Brain pericyte (primary cell): ENCODE measurements around the gene SLTM.
"Not testable (repeated sequence)": the region's sequence is repeated elsewhere in the genome, so short reads cannot be mapped to it uniquely, and the experiment has no call there.

Source experiments
- DNase-seq: peaks from one replicate; pipeline ENCODE4 v3.0.0-alpha.2; 2012; ENCODE audit warnings: low read depth, low spot score

The SLTM gene

DNA sequence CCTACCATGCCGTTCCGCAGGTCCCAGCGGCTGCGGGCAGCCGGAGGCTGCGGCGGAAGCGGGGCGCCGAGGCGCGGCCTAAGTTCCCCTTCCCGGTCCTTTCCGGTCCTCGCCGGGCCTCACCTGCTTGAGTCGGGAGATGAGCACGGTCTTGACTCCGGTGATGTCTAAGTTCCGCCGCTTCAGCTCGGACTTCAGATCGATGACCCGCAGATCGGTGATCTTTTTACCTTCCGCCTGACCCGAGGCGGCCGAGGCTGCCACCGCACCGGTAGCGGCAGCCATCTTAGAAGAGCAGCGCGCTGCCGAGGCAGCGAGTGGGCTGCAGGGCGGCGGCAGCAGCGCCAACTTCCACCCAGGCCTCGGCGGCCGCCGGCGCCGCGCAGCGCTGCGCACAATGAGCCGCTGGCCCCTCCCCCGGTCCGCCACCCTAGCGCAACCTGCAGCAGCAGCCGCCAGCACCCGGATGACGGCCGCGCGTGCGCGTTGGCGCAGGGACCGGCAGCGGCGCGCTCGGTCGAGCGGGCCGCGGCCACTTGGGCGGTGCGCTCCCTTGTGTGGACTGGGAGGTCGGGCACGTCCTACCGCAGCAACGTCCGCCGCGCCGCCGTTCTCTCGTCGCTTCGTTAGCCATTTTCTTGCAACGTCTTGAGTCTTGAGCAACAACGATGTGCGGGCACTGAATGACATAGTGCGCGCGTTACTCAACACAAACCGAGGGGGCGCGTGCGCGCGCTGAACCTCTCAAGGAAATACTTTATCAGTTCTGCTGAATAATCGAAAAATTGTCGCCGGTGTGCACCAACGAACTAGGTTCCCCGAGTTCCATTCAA is at the start of gene SLTM:
Gene SLTM (minus strand): TSS at position 399 of the 833 bp plus-strand sequence. CDS start 114 bp downstream, at position 285.
- peak; percentile 72 for DNase-seq

DNA sequence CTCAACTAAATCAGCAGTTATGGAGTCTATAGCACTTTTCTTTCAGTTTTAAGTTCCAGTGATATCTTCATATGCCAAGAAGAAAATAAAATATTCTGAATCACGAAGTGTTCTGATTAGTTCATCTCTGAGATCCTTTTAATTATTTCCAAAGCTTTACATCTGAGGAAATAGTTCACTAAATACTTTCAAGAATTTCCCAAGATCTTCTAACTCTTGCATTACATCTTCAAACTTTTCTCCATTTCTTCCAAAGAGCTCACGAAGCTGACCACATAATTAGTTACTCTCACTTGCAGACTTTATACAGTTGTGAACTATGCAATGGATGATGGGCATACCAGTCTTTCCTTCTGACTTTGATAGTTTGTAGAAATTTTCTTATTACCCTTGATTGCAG is 49.8 kb upstream of the SLTM start:
- no peak for DNase-seq

DNA sequence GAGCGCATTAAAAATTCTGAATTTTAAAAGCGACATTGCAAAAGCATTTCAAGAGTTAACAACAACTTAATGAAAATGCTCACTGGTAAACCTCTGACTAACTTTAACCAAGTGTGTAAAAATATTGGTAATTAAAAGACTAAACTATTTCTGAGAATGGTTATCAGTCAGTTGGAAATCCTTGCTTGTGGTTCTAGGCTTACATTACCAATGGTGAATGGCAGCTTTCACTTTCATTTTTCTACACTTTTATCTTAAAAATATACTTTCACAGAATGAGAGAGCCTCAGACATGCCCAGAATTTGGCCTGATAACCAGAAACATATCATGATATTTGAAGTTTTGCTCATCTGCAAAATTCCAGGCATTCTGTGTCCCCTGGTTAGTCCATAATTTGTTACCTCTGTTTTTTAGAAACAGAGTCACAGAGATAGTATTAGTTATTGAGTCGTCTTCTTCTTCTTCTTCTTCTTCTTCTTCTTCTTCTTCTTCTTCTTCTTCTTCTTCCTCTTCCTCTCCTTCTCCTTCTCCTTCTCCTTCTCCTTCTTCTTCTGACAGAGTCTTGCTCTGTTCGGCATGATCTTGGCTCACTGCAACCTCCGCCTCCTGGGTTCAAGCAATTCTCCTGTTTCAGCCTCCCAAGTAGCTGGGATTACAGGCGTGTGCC is 48.5 kb upstream of the SLTM start:
- no peak for DNase-seq

DNA sequence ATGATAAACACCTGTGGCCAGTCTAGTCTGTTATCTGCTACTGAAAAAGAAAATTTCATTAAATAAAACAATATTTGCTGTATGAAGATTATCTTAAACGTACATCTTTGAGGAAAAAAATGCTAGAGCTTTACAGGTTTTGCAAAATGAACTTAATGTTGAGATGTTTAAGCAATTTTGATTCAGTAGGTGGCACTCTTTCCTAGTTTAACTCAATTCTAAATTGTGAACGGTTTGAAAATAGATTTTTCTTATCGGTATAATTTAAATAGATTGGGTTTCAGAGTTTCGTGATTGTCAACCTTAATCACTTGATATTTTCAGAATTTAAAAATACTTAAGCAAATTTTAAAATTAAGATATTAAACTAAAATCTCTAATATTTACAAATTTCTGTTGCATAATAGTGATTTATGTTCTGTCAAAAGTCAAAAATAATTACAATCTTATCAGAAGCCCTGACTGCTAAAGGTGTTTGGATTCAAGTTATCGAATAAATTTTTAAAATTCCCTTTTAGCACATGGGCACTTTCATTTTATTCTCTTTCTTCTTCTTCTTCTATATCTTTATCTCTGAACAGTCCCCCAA is 47.0 kb upstream of the SLTM start:
- peak; percentile 10 for DNase-seq

DNA sequence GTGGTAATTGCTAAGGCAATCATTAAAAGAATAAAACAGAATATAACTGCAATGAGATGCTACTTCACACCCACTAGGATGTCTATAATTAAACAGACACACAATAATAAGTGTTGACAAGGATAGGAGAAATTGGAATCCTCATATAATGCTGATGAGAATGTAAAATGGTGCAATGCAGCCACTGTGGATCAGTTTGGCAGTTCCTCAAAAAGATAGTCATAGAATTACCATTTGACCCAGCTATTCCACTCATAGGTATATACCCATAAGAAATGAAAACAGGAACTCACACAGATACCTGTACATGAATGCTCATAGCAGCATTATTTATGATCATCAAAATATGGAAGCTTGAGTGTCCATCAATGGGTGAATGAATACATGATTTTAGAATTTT is 44.4 kb upstream of the SLTM start:
- DNase-seq, result no peak

DNA sequence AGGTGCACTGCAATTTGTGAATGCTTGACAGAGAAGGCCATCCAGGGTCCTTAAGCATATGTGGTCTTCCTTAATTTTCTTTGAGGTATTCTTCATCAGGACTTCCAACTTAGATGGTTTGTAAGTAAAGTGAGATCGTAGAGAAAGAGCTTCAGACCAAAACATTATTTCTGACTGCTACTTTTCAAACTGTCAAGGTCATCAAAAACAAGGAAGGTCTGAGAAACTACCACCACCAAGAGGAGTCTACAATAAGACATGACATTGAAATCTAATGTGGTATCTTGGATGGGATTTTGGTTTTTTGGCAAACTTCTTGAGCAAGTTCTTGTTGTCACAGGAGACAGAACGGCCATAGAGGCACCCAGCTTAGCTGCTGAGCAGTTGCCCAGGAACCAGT is 34.0 kb upstream of the SLTM start:
- DNase-seq, result no peak

DNA sequence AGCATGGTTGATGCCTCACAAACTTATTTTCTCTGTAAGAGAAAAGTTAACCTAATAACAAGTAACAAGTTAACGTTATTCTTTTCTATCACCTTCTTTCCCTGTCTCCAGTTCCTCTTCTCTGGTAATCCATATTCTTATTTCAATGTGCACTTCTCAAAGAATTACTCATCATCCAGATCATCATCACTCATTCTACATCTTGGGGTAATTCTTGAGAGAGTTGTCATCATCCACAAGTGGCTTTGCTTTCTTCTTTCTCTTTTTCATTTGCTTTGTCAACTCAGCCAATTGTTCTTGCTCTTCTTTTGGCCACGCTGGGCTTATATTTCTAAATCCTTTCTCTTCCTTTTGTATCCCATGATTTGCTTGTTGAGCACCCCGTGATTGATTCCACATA is 33.2 kb upstream of the SLTM start:
- no peak for DNase-seq

DNA sequence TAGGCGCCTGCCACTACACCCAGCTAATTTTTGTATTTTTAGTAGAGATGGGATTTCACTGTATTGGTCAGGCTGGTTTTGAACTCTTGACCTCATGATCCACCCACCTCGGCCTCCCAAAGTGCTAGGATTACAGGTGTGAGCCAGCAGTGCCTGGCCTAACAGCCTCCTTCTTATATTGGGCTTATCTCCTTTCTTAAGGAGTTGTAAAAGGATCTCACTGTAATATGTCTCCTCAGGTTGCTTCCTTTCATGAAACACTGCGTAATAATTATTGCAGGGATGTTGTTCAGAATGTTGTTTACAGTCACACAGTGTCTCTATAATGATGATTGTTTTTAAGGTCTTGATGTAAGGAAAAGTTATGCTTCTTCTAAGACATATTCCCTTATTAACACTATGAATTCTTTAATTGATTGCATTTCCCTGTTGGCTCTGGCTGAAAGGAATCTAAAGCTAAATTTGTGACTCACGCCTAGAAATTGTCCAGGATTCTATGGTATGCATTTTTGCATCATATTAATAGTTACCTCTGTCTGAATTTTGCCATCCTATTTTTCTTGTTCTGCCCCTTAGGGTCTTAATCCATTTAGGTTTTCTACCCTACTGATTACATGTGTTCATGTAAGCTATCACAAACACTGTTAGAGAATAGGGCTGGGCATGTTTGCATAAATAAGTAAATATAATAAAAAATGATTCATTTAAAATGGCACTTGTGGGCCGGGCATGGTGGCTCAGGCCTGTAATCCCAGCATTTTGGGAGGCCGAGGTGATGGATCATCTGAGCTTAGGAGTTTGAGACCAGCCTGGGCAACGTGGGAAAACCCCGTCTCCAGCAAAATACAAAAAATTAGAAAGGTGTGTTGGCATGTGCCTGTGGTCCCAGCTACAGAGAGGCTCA is 29.4 kb upstream of the SLTM start:
- DNase-seq, result no peak

DNA sequence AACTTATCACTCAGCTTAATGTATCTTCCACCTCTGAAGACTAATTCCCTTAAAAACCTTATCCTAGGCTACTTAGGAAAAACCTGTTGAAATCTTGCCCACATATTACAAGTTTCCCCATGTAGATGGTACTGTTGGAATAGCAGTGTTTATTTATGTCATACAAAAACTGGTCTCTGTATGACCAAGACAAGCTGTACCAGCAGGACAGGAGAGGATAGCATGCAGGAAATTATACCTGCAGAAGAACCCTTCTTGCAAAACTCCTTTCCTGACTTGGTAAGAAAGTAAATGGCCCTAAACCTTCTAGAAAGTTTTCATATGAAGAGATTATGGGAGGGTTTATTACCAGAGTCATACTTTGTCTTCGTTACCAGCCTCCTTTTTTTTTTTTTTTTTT is 28.7 kb upstream of the SLTM start:
- DNase-seq, result no peak

DNA sequence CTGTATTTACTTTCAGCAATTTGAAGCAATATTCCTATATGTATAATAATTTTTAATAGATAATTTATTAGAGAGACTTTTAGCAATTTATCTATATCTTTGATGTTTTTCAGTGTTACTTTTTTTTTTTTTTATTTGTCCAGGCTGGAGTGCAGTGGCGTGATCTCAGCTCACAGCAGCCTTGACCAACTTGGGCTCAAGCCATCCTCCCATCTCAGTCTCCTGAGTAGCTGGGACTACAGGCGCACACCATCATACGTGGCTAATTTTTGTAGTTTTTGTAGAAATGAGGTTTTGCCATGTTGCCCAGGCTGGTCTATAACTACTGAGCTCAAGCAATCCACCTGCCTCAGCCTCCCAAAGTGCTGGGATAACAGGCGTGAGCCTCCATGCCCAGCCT is 25.3 kb upstream of the SLTM start:
- no peak for DNase-seq

DNA sequence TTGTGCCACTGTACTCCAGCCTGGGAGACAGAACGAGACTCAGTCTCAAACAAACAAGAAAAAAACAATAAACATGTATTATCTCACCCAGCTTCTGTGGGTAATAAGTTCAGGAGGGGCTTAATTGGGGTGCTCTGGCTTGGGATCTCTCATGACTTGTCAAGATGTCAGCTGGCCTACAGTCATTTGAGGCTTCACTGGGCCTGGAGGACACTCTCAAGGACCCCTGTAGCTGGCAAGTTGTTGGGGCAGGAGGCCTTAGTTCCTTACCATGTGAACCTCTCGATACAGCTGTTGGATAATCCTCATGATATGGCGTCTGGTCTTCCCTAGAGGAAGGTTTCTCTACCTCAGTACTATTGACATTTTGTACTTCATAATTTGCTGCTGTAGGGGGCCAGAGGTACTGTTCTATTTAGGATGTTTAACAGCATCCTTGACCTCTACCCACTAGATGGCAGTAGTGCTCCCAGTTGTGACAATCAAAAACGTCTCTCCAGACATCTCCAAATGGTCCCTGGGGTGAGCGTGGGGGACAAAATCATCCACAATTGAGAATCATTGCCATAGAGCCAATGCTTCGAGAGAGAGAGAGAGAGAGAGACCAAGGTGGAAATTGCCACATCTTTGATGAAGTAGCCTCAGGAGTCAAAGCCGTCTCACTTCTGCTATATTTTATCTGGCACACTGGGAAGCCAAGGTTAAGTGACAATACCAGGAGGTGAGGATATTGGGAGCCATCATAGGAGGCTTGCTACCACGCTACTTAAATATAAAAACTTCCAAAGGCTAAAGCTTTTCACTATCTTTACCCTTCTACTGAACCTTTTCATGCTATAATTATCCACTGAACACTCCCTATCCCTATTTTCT is 23.9 kb upstream of the SLTM start:
- DNase-seq, result no peak

DNA sequence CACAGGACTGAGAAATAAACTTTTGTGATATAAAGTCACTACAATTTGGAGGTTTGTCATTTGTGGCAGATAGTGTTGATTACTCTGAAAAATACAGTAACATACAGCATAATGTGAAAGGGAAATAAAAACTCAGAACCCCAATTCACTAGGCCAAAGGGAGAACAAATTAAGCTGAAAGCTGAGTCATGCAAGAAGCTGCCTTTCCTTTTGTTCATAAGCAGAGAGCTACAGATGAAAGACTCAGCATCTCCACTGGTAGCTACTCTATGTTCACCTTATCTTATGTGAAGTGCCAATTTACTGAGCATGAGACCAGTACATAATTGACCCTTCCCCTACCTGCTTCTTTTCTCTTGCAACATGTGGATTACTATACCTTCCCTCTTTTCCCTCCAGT is 19.3 kb upstream of the SLTM start:
- no peak for DNase-seq

DNA sequence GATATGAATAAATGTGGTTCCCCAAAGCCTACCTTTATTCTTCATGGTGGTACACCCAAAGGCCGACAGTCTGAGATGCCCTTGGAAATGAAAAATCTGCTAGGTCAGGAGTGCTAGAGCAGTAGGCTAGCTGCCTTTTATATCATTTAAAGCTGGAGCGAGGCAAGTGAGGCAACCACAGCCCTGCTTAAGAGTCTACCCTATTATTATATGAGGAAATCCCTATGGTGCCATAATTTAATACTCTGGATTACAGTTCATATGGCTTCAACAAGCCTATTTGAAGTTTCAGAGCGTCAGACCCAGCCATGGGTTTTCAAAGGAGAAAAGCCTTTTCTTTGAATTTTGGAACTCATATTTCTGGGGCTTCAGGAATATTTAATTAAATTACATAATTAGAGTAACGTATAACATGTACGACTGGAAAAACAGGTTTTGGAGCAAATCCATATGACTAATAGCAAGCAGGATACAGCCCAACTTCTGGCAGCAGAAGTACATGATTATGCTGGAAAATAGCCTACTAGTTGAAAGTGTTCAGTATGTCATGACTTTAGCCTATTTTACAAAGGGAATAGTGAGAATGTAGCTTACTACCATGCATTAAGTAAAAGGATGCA is 18.0 kb upstream of the SLTM start:
- DNase-seq, result no peak

DNA sequence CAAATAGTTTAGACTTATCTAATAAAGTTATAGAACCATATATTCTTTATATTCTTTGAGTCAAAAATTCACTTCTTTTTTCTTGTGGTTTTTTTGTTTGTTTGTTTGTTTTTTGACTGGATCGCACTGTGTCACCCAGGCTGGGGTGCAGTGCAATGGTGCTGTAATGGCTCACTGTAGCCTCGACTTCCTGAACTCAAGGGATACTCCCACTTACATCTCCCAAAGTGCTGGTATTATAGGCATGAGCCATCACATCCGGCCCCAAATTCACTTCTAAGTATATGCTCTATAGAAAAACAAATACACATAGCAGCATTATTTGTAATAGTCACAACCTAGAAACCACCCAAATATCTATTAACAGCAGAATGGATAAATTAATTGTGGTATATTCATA is 13.7 kb upstream of the SLTM start:
- DNase-seq, result no peak

DNA sequence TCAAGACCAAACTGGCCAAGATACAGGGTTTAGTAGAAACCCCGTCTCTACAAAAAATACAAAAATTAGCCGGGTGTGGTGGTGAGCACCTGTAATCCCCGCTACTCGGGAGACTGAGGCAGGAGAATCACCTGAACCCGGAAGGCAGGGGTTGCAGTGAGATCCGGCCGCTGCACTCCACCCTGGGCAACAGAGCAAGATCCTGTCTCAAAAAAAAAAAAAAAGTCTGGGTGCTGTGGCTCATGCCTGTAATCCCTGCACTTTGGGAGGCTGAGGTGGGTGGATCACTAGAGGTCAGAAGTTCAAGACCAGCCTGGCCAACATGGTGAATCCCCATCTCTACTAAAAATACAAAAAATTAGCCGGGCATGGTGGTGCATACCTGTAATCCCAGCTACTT is 1.5 kb upstream of the SLTM start:
- not testable (repeated sequence) for DNase-seq

DNA sequence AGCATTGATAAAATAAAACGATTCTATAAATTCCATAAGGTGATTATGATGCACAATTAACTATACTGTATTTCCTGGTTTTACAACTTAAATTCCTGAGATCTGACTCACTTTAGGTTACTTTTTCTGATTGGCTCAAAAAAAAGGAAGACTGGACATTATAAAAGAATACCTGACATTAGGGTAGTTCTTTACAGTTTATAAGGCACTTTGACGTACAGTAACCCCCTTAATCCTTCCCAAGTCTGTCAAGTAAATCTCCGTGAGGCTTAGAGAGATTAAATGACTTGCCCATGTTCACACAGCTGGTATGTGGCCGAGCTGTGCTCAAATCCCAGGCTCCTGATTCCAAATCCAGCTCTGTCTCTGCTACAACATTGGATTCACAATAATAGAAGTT is 1.0 kb upstream of the SLTM start:
- DNase-seq, result no peak

DNA sequence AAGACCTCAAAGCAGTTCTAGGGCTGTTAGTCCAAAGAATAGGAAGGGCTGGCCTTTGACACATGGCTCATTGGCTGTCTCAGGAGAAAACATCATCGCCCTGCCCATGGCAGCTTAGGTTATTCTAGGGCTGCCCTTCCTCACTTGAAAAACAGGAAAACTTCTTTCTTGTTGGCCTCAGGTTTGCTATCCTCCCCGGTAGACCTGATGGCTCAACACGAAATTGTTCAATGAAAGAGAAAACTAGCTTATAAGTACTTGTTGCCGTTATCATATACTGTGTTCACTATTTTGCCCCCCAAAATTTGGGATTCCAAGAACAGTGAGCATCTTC is 602 bp upstream of the SLTM start:
- DNase-seq, result no peak

DNA sequence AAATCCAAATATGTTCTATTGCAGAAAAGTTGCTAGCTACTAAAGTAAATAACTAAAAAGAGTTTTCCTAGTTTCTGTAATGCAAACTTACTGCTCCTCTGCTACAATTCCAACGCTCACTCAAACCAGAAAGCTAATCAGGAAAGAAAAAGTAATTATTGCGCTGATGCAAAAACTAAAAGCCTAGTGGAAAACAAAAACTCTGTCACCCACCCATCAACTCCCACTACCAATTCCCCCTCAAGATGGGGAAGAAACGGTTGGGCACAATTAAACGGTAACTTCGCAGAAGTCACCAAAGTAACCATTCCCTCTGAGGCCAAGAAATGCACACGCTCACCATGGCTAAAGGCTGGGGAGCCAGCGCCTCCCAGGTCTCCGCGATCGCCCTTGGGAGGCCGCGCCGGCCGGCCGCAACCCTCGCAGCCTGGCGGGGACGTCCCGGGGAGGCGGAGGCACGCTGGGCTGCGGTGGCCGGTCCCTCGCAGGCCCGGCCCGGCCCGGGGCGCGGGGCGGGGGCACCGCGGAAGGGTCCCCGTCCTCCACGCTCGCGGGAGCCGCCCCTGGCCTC is 684 bp downstream of the SLTM start:
- no peak for DNase-seq

DNA sequence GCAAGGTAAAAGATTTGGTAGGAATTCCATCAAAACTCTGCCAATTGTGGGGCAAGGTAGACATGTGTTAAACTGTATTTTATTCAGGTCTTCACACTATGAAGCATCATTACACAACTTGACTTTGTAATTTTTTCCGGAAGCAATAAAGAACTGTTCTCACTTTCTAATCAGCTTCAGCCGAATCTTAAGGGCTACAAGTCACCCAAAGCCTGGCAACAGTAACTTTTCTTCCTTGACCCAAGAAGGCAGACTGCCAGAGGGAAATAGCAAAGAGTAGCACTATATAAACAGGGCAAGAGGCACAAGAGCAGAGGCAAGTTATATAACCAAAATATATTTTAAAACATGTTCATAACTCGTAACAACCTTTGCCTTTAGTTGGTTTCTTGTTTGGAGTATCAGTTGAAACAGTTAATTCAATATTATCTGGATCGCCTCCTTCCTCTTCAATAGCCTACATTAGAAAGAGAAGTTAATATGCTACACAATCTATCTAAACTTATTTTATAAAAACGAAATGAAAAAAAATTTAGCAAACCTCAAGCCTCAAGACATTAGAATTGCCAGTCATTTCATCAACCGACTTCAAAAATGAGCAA is 1.4 kb downstream of the SLTM start:
- DNase-seq, result no peak

DNA sequence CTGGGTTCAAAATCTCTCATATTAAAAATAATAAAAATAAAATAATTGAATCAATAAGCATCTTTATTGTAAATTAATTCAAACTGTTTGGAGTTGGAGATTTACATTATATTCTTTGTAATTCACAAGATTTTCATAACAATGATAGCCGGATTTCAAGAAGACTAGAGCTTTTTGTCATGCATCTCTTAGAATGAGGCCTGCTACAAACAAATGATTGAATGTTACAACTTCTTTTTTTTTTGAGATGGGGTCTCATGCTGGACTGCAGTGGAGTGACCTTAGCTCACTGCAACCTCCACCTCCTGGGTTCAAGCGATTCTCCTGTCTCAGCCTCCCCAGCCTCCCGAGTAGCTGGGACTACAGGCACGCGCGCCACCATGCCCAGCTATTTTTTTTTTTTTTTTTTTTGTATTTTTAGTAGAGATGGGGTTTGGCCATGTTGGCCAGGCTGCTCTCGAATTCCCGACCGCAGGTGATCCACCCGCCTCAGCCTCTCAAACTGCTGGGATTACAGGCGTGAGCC is 3.5 kb downstream of the SLTM start:
- no peak for DNase-seq
